ENCODE data around the gene MBD3.

The MBD3 gene

GRCh38 chr19:1601613-1602064 lies 9.0 kb upstream of the MBD3 start:
- Mint-ChIP-seq H3K27me3 (ENCODE audit: low read depth, poor library complexity) (peaks cover 9% of the 10 kb centered on the region), H3K36me3 (ENCODE audit: low read depth) (peaks cover 31% of the 10 kb centered on the region), H3K9me3 (no peaks in the 10 kb centered on the region), H3K4me3 (no peak overlapping the region), H3K27ac (peak overlapping the region; percentile 84), H3K4me1 (peaks cover 17% of the 10 kb centered on the region)
- DNase-seq, result no peak
- peak; percentile 7 for TF ChIP-seq CTCF (IDR thresholded peaks at IDR 0.05)

- H3K9me3 Mint-ChIP-seq, result no peaks in the 10 kb centered on the region
- TF ChIP-seq CTCF (IDR thresholded peaks at IDR 0.05), result no peak
- DNase-seq, result no peak
- no peak overlapping the region for H3K4me3 Mint-ChIP-seq
- peaks cover 8% of the 10 kb centered on the region for H3K4me1 Mint-ChIP-seq
- no peak overlapping the region for H3K27ac Mint-ChIP-seq
- H3K27me3 Mint-ChIP-seq (ENCODE audit: low read depth, poor library complexity), result peaks cover 1% of the 10 kb centered on the region
- H3K36me3 Mint-ChIP-seq (ENCODE audit: low read depth), result peaks cover 31% of the 10 kb centered on the region
Measured at GRCh38 chr19:1599460-1599846, 6.8 kb upstream of the MBD3 start.

GRCh38 chr19:1598777-1599459 lies 6.3 kb upstream of the MBD3 start:
- H3K27ac Mint-ChIP-seq, result no peak overlapping the region
- TF ChIP-seq CTCF (IDR thresholded peaks at IDR 0.05), result no peak
- no peak overlapping the region for H3K4me3 Mint-ChIP-seq
- H3K36me3 Mint-ChIP-seq (ENCODE audit: low read depth), result peaks cover 31% of the 10 kb centered on the region
- no peaks in the 10 kb centered on the region for H3K27me3 Mint-ChIP-seq (ENCODE audit: low read depth, poor library complexity)
- no peak for DNase-seq
- peaks cover 8% of the 10 kb centered on the region for H3K4me1 Mint-ChIP-seq
- no peaks in the 10 kb centered on the region for H3K9me3 Mint-ChIP-seq

- Mint-ChIP-seq H3K4me1 (peaks cover 24% of the 10 kb centered on the region), H3K4me3 (peak overlapping the region; percentile 89), H3K27ac (no peak overlapping the region), H3K36me3 (ENCODE audit: low read depth) (peaks cover 12% of the 10 kb centered on the region), H3K27me3 (ENCODE audit: low read depth, poor library complexity) (peaks cover 3% of the 10 kb centered on the region), H3K9me3 (no peaks in the 10 kb centered on the region)
- no peak for TF ChIP-seq CTCF (IDR thresholded peaks at IDR 0.05)
- no peak for DNase-seq
Measured at GRCh38 chr19:1593501-1593772, 772 bp upstream of the MBD3 start.

- Mint-ChIP-seq H3K4me1 (peaks cover 32% of the 10 kb centered on the region), H3K36me3 (ENCODE audit: low read depth) (peaks cover 16% of the 10 kb centered on the region), H3K27me3 (ENCODE audit: low read depth, poor library complexity) (peaks cover 3% of the 10 kb centered on the region), H3K4me3 (peak overlapping the region; percentile 91), H3K9me3 (no peaks in the 10 kb centered on the region), H3K27ac (peak overlapping the region; percentile 99)
- DNase-seq, result peak; percentile 87
- TF ChIP-seq CTCF (IDR thresholded peaks at IDR 0.05), result no peak
Measured at GRCh38 chr19:1592024-1592754, 476 bp downstream of the MBD3 start.

Measured in nephron progenitor cell (in vitro differentiated cells).